ENCODE data around the gene HSDL2.
"Not testable (repeated sequence)": the region's sequence is repeated elsewhere in the genome, so short reads cannot be mapped to it uniquely, and the experiment has no call there.

Gene HSDL2

GRCh38 chr9:112384690-112385089, 4.8 kb downstream of the HSDL2 start:
- no peak for DNase-seq
- in situ Hi-C loops (cut with HindIII; ENCODE audit: low pct_ligation_motif_present, low pct_unique_long_range_greater_than_20kb, low sequenced_read_pairs): no loop called here

DNA sequence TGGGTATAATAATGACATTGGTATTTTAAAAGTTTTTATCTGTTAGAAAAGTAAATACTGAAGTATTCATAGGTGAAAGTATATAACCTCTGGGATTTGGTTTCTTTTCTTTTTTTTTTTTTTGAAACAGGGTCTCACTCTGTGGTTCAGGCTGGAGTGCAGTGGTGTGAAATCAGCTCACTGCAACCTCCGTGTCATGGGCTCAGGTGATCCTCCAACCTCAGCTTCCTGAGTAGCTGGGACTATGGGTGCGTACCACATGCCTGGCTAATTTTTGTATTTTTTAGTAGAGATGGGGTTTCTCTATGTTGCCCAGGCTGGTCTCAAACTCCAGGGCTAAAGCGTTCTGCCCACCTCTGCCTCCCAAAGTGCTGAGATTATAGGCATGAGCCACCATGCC, 7.2 kb downstream of the HSDL2 start:
- in situ Hi-C loops (cut with HindIII; ENCODE audit: low pct_ligation_motif_present, low pct_unique_long_range_greater_than_20kb, low sequenced_read_pairs): no loop called here
- no peak for DNase-seq

GRCh38 chr9:112389897-112390296, 10.0 kb downstream of the HSDL2 start:
- DNase-seq; in situ Hi-C loops (cut with HindIII; ENCODE audit: low pct_ligation_motif_present, low pct_unique_long_range_greater_than_20kb, low sequenced_read_pairs): not testable (repeated sequence)

DNA sequence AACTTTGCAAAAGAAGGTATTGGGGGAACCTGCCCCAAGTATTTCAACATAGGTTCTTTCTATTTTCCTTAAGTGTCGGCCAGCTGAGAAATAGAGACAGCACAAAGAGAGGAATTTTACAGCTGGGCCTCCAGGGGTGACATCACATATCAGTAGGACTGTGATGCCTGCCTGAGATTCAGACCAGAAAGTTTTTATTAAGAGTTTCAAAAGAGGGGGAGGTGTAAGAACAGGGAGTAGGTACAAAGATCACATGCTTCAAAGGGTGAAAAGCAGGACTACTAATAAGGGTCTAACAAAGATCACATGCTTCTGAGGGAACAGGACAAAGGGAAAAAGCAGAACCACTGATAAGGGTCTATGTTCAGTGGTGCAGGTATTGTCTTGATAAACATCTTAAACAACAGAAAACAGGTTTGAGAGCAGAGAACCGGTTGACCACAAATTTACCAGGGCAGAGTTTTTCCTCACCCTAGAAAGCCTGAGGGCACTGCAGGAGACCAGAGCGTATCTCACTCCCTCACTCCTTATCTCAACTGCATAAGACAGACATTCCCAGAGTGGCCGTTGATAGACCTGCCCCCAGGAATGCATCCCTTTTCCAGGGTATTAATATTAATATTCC, 12.1 kb downstream of the HSDL2 start:
- DNase-seq; in situ Hi-C loops (cut with HindIII; ENCODE audit: low pct_ligation_motif_present, low pct_unique_long_range_greater_than_20kb, low sequenced_read_pairs): not testable (repeated sequence)

DNA sequence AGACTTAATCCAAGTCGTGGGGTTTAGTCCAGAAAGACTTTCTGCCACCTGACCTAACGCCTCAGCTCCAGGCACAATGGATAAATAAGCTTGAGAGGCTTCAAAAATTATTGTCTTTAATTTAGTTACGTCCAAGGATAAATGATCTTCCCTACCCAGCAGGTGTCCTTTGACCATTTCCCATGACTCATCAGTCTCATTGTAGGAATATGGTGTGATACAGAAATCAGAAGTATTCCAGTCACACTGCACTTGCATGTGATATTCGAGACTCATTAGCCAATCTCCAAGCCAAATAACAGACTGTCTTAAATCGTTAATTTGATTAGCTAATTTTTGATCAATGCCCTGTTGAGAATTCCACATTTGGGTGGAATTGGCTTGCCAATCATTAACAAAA, 13.2 kb downstream of the HSDL2 start:
- DNase-seq: peak; percentile 8
- in situ Hi-C loops (cut with HindIII; ENCODE audit: low pct_ligation_motif_present, low pct_unique_long_range_greater_than_20kb, low sequenced_read_pairs): not testable (repeated sequence)

DNA sequence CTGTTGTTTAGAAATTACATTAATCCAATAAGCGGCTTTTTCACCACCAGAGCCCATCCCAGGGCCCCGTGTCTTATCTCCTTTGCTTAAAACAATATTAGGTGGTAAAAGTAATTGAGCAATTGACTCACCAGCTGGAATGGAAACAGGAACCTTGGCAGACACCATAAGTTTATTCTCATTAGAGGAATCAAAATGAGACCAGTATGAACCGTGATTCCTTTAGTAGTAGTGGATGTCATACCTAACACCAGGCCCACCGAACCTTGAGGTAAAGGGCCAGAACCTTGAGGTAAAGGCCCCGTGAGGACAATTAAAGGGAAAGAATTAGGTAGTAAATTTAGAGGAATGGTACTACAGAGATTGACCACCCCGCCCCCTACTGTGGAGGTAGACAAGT, 16.5 kb downstream of the HSDL2 start:
- DNase-seq: no peak
- in situ Hi-C loops (cut with HindIII; ENCODE audit: low pct_ligation_motif_present, low pct_unique_long_range_greater_than_20kb, low sequenced_read_pairs): no loop called here

DNA sequence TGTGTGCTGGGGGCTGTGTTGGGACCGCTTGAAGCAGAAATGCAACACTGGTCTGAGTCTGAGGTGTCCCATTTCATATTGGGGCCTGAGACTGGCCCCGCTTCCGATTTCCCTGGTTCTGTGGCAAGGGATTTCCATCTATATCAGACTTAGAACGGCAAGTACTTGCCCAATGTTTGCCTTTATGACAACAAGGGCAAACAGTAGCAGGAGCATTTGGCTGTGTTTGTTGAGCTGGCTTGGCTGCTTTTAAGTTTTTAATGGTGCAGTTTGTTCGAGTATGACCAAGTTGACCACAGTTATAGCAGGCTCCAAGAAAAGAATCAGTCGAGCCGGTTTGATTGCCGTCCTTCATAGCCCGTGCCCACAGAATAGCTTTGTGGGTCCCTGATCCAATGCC, 17.0 kb downstream of the HSDL2 start:
- in situ Hi-C loops (cut with HindIII; ENCODE audit: low pct_ligation_motif_present, low pct_unique_long_range_greater_than_20kb, low sequenced_read_pairs): no loop called here
- DNase-seq: no peak

DNA sequence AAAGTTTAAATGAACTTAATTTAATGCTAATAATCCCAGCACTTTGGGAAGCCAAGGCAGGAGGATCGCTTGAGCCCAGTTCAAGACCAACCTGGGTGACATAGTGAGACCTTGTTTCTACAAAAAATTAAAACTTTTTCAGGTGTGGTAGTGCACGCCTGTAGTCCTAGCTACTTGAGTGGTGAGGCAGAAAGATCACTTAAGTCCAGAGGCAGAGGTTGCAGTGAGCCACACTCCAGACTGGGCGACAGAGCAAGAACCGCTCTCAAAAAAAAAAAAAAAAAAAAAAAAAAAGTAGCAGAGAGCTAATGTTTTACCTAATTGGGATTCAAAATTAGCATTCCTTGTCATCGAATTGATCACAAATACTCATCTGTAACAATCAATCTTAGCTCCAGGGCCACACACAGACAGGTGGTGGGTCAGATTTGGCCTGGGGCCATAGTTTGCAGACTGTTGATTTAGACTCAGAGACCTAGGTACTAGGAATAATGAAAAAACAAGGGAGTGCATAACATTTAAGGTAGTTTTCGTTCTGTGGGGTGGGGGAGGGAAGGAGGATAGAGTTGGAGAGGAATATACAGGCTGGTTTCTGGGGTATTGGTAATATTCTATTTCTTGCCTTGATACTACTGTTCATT, 21.4 kb downstream of the HSDL2 start:
- DNase-seq: no peak
- in situ Hi-C loops (cut with HindIII; ENCODE audit: low pct_ligation_motif_present, low pct_unique_long_range_greater_than_20kb, low sequenced_read_pairs): no loop called here

DNA sequence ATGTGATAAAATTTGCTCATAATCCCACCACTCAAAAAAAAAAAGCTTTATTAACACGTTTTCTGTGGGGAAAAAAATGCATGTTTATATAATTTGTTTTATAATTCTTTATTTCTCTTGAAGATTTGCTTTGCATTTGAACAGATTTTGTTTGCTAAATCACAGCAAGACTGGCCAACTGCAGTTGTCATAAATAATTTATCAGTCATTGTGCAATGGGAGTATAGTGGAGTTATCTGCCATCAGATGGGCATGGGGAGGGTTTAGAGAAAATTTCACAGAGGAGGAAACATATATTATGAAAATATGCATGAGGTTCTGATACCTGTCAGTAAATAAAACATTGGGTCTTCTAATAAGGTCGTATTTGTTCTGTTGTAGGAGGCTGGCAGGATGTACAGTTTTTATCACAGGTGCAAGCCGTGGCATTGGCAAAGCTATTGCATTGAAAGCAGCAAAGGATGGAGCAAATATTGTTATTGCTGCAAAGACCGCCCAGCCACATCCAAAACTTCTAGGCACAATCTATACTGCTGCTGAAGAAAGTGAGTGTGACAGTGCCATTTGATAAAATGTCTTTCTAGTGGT, 23.8 kb downstream of the HSDL2 start:
- no peak for DNase-seq
- in situ Hi-C loops (cut with HindIII; ENCODE audit: low pct_ligation_motif_present, low pct_unique_long_range_greater_than_20kb, low sequenced_read_pairs): no loop called here

DNA sequence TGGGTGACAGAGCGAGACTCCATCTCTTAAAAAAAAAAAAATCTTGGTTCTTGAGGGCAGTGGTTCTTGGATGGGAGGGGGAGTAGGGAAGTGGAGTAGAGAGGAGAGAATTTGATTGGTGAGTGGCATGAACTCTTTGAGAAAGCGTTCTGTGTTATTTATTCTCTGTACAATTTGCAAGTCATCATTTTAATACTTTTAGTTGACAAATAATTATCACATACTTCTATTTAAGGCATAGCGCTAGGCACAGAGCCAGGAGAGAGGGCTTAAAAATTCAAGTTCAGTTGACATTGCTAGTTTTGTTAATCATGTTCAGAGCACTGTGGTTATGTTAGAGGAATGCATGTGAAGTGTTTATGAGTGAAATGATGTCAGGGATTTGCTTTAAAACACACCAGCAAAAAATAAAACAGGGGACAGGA, 24.6 kb downstream of the HSDL2 start:
- DNase-seq: no peak
- in situ Hi-C loops (cut with HindIII; ENCODE audit: low pct_ligation_motif_present, low pct_unique_long_range_greater_than_20kb, low sequenced_read_pairs): no loop called here

GRCh38 chr9:112408275-112408674, 28.4 kb downstream of the HSDL2 start:
- no peak for DNase-seq
- in situ Hi-C loops (cut with HindIII; ENCODE audit: low pct_ligation_motif_present, low pct_unique_long_range_greater_than_20kb, low sequenced_read_pairs): no loop called here

GRCh38 chr9:112408819-112409218, 28.9 kb downstream of the HSDL2 start:
- DNase-seq: no peak
- in situ Hi-C loops (cut with HindIII; ENCODE audit: low pct_ligation_motif_present, low pct_unique_long_range_greater_than_20kb, low sequenced_read_pairs): no loop called here

DNA sequence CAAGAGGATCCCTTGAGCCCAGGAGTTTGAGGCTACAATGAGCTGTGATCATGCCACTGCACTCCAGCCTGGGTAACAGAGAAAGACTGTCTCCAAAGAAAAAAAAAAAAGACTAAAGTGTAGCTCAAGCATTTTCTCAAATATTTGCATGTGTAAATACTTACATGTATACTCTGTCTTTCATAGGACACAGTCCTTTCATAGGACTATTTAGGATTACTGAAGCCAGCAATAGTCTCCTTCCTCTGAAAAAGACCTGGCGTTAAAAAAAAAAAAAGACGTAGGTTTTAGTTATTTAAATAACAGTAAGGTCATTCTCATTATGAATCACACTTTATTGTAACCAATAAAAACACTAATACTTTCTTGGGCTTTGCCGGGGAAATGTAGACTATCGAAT, 29.9 kb downstream of the HSDL2 start:
- in situ Hi-C loops (cut with HindIII; ENCODE audit: low pct_ligation_motif_present, low pct_unique_long_range_greater_than_20kb, low sequenced_read_pairs): no loop called here
- DNase-seq: no peak

DNA sequence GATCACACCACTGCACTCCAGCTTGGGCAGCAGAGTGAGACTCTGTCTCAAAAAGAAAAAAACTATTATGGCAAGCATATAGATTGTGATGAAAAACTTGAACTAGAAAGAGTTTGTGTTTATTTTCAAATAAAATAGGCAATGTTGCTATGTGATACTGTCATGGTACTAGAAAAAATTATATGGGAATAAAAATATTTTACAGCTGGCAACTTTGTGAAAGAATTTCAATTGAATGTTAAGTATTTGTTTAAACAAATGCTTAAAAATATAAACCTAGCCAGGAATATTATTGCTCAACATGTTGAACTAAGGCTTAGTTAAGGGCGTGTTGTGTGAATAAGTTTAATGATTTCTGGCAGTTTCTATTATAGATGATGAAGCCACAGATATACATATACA, 31.7 kb downstream of the HSDL2 start:
- no peak for DNase-seq
- in situ Hi-C loops (cut with HindIII; ENCODE audit: low pct_ligation_motif_present, low pct_unique_long_range_greater_than_20kb, low sequenced_read_pairs): no loop called here

DNA sequence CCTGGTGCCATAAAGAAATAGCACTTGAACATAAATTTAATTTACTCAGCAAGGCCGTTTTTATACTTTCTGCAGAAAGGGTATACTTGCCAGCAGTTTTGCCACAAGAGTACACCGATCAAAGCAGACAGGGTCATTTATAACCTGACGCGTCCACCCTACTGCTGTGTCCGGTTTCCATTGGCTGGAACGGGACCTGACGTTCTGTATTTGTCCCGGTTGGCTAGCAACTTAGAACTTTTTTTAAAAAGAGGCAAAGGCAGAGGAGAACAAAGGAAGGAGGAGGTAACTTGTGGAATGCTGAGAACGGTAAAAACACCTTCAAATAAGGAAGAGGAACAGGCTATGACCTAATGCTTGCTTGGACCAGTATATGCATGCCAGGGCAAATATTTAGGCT, 33.8 kb downstream of the HSDL2 start:
- DNase-seq; in situ Hi-C loops (cut with HindIII; ENCODE audit: low pct_ligation_motif_present, low pct_unique_long_range_greater_than_20kb, low sequenced_read_pairs): not testable (repeated sequence)

DNA sequence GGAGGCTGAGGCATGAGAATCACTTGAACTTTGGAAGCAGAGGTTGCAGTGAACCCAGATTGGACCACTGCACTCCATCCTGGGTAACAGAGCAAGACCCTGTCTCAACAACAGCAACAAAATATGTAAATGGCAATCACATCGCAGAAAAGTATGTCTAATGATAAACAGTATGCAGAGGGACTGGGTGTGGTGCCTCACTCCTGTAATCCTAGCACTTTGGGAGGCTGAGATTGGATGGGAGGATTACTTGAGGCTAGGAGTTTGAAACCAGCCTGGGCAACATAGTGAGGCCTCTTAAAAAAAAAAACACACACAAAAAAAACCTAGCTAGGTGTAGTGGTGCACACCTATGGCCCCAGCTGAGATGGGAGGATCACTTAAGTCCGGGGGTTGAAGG, 40.3 kb downstream of the HSDL2 start:
- in situ Hi-C loops (cut with HindIII; ENCODE audit: low pct_ligation_motif_present, low pct_unique_long_range_greater_than_20kb, low sequenced_read_pairs): no loop called here
- DNase-seq: no peak

DNA sequence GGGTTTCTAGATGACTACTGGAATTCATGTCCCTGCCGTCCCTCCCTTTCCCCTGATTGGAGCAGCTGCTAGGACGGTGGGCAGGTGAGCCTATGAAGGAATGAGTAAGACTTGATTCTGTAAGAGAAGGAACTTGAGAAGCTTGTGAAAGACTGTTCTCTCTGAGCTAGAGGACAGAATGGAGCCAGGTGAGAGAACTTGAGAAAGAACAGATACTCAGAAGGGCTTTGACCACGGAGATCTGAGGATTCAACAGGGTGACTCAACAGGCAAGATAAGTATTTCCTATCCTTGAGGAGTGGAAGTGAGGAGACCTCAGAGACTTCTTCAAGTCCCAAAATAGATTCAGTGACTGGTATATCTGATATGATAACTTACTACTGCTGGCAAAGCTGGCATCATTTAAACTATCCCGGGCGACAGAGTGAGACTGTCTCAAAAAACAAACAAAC, 41.9 kb downstream of the HSDL2 start:
- no peak for DNase-seq
- in situ Hi-C loops (cut with HindIII; ENCODE audit: low pct_ligation_motif_present, low pct_unique_long_range_greater_than_20kb, low sequenced_read_pairs): no loop called here

GRCh38 chr9:112422417-112423148, 42.7 kb downstream of the HSDL2 start:
- in situ Hi-C loops (cut with HindIII; ENCODE audit: low pct_ligation_motif_present, low pct_unique_long_range_greater_than_20kb, low sequenced_read_pairs): no loop called here
- peak; percentile 26 for DNase-seq

DNA sequence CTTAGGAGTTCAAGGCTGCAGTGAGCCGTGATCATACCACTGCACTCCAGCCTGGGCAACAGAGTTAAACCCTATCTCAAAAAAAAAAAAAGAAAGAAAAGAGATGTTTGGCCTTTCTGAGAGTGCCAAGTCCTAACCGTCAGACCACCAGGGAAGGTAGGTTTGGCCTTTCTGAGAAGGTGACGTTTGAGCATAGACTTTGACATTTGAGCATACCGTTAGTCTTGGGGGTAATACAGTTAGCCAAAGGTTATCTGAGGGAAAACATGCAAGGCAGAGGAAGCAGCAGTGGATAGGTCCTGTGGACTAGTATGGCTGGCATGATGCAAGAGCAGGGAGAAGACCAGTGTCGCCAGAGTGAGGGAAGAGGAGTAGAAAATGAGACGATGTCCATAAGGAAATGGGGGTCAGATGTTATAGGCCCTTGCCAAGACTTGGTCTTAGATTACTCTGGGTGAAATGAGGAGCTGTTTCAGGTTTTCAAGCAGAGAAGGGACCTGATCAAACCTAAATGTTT, 50.2 kb downstream of the HSDL2 start:
- in situ Hi-C loops (cut with HindIII; ENCODE audit: low pct_ligation_motif_present, low pct_unique_long_range_greater_than_20kb, low sequenced_read_pairs): no loop called here
- no peak for DNase-seq
